RWPE1 (cell line): ENCODE measurements around the gene ARHGAP45.

ENCODE experiments used
- CTCF ChIA-PET: fragments of 350-600 bp; sonication (Branson Sonifier 250); formaldehyde crosslinking; extraction: SDS; loops from one replicate; lab custom pipeline; 2021; lab: Yijun Ruan, JAX
- POLR2A ChIA-PET: fragments of 400-600 bp; formaldehyde crosslinking; extraction: SDS; loops from one replicate; lab custom pipeline; 2020; ENCODE audit warnings: antibody characterized with exemption; ENCODE audit not compliant: low non-redundant PET; lab: Yijun Ruan, JAX
- DNase-seq: peaks from one replicate; pipeline ENCODE4 v3.0.0; 2012; ENCODE audit warnings: low spot score
- H3K27ac ChIP-seq: fragments of 450-650 bp; 2 replicates; pipeline ENCODE4 v1.5.1; 2017
- TF ChIP-seq, protein P1 (sequence below): fragments of 450-650 bp; conservative IDR thresholded peaks from 2 replicates; pipeline ENCODE4 v1.5.1; 2017; ENCODE audit warnings: low read depth, mild to moderate bottlenecking

ARHGAP45 gene

DNA sequence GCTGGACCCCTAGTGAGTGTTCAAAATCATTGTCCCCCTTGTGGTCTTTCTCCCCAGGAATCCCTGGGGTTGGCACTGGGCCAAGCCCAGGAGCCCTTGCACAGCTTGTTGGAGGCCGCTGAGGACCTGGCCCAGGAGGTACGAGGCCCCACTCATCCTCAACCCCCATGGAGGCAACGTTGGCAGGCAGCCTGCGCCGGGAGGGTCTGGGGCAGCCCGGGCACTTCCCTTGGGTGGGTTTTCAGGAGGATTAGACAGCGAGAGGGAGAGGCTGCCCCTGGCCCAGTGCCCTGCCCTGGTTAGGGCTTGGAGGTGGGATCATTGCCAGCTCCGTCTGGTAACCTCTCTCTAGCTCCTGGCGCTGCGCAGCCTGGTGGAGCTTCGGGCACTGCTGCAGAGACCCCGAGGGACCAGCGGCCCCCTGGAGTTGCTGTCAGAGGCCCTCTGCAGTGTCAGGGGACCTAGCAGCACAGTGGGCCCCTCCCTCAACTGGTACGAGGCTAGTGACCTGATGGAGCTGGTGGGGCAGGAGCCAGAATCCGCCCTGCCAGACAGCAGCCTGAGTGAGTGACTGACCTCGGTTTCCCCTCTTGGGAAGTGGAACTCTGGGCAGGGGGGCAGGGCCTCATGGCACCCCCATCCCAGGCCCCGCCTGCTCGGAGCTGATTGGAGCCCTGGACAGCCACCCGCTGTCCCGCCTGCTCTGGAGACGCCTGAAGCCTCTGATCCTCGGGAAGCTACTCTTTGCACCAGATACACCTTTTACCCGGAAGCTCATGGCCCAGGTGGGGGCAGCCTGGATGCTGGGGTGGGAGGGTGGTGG is 24.1 kb upstream of the ARHGAP45 start:
- ChIA-PET POLR2A (interaction anchor here (0.6 kb wide), 1 partner anchor 130 kb away, joined by 7 read pairs; no protein-coding TSS in a partner anchor), CTCF (interaction anchor here (1.0 kb wide), 1 partner anchor 60 kb away, joined by 3 read pairs; no protein-coding TSS in a partner anchor)
- no peak for DNase-seq
- H3K27ac ChIP-seq, result peak overlapping the region; percentile 4; the same call in 1 of the 2 replicates
- TF ChIP-seq, protein P1, sequence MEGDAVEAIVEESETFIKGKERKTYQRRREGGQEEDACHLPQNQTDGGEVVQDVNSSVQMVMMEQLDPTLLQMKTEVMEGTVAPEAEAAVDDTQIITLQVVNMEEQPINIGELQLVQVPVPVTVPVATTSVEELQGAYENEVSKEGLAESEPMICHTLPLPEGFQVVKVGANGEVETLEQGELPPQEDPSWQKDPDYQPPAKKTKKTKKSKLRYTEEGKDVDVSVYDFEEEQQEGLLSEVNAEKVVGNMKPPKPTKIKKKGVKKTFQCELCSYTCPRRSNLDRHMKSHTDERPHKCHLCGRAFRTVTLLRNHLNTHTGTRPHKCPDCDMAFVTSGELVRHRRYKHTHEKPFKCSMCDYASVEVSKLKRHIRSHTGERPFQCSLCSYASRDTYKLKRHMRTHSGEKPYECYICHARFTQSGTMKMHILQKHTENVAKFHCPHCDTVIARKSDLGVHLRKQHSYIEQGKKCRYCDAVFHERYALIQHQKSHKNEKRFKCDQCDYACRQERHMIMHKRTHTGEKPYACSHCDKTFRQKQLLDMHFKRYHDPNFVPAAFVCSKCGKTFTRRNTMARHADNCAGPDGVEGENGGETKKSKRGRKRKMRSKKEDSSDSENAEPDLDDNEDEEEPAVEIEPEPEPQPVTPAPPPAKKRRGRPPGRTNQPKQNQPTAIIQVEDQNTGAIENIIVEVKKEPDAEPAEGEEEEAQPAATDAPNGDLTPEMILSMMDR, result no peak

DNA sequence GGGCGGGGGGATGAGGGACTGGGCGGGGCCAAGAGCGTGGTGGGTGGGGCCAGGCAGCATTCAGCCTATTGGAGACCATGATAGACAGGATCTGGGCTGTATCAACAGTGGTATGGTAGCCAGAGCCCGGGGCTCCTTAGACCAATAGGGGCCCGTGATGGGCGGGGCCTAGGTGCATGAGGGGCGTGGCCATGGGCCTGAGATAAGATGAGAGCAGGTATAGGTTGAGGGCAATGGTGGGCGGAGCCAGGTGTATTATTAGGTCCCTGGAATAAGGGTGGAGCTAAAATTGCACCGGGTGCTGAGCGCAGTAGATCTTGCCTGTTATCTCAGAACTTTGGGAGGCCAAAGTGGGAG is 21.7 kb upstream of the ARHGAP45 start:
- POLR2A ChIA-PET, result no interaction called here
- CTCF ChIA-PET, result interaction anchor here (0.7 kb wide), 1 partner anchor 199 kb away, joined by 5 read pairs; no protein-coding TSS in a partner anchor
- TF ChIP-seq, protein P1, result no peak
- H3K27ac ChIP-seq, result peak overlapping the region; percentile 16; the same call in 1 of the 2 replicates
- no peak for DNase-seq

DNA sequence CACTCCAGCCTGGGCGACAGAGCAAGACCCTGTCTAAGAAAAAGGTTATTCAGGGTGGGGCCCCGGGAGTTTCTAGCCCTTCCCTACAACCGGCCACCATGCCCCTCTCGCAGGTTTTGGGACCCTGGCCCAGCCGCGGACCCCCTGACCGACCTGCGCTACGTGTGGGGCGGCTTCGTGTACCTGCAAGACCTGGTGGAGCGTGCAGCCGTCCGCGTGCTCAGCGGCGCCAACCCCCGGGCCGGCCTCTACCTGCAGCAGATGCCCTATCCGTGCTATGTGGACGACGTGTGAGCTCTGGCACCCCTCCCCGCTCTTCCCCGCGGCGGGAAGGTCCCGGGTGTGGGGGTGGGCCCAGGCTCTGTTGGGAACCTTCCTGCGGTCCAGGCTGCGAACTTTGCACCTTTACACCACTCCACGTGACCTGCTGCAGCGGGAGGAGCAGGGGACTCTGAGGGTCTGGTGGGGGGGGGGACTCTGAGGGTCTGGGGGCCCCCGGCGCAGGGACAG is 20.8 kb upstream of the ARHGAP45 start:
- TF ChIP-seq, protein P1, result no peak
- DNase-seq, result no peak
- CTCF ChIA-PET, result no interaction called here
- H3K27ac ChIP-seq, result no peak overlapping the region; the same call in 1 of the 2 replicates
- POLR2A ChIA-PET, result no interaction called here

DNA sequence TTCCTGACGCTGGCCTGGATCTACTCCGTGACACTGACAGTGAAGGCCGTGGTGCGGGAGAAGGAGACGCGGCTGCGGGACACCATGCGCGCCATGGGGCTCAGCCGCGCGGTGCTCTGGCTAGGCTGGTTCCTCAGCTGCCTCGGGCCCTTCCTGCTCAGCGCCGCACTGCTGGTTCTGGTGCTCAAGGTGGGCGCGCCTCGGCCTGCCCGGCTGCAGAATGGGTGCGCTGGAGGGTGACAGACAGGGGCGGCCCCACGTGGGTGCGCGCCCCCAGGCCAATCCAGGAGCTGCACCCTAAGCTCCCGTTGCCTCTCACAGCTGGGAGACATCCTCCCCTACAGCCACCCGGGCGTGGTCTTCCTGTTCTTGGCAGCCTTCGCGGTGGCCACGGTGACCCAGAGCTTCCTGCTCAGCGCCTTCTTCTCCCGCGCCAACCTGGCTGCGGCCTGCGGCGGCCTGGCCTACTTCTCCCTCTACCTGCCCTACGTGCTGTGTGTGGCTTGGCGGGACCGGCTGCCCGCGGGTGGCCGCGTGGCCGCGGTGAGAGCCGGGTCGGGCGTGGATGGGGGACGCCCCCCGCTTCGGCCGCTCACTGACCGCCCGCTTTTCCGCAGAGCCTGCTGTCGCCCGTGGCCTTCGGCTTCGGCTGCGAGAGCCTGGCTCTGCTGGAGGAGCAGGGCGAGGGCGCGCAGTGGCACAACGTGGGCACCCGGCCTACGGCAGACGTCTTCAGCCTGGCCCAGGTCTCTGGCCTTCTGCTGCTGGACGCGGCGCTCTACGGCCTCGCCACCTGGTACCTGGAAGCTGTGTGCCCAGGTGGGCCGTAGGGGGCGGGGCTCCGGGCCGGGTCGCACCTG is 19.9 kb upstream of the ARHGAP45 start:
- no peak for DNase-seq
- ChIA-PET CTCF (interaction anchor here (0.6 kb wide), 1 partner anchor 111 kb away, joined by 3 read pairs; no protein-coding TSS in a partner anchor), POLR2A (no interaction called here)
- peak overlapping the region; percentile 39 for H3K27ac ChIP-seq
- TF ChIP-seq, protein P1, result no peak

DNA sequence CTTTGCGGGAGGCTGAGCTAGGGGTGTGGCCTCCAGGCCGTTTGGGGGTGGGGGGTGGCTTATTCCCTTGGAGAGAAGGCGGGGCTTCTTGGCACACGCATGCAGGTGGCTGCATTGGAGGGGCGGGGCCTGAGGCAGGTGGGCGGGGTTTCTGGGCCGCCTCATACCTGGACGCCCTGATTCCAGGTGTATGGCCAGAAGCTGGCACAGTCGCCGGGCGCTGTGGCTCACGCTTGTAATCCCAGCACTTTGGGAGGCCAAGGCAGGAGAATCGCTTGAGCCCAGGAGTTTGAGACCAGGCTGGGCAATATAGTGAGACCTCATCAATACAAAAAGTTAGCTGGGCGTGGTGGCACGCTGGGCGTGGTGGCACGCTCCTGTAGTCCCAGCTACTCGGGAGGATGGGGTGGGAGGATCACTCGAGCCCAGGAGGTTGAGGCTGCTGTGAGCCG is 19.2 kb upstream of the ARHGAP45 start:
- ChIA-PET POLR2A (no interaction called here), CTCF (interaction anchor here (0.6 kb wide), 1 partner anchor 11 kb away, joined by 3 read pairs; no protein-coding TSS in a partner anchor)
- no peak for DNase-seq

More for the DNA sequence above, 19.2 kb upstream of the ARHGAP45 start:
- peak overlapping the region; percentile 39; the same call in 1 of the 2 replicates for H3K27ac ChIP-seq
- TF ChIP-seq, protein P1, result no peak
